ENCODE measurements around the gene CELA2A.
"Not testable (repeated sequence)": the region's sequence is repeated elsewhere in the genome, so short reads cannot be mapped to it uniquely, and the experiment has no call there.

Gene CELA2A

GRCh38 chr1:15460708-15461095 is 4.2 kb downstream of the CELA2A start:
- H3K4me1 ChIP-seq, result no peaks in the 10 kb centered on the region
- H3K27me3 ChIP-seq, result no peaks in the 10 kb centered on the region
- no peak overlapping the region for H3K27ac ChIP-seq
- H3K36me3 ChIP-seq, result no peaks in the 10 kb centered on the region
- no peaks in the 10 kb centered on the region for H3K9me3 ChIP-seq
- no peak for TF ChIP-seq CTCF (IDR thresholded peaks at IDR 0.05)
- intact Hi-C loops (cut with DNase I; ENCODE audit: low total_unique reads), result no loop called here
- H3K4me3 ChIP-seq, result no peak overlapping the region
- no peak for DNase-seq

- H3K9me3 ChIP-seq; DNase-seq; H3K4me3 ChIP-seq; H3K4me1 ChIP-seq; H3K27me3 ChIP-seq; H3K36me3 ChIP-seq; H3K27ac ChIP-seq; intact Hi-C loops (cut with DNase I; ENCODE audit: low total_unique reads): not testable (repeated sequence)
These were observed 6.7 kb downstream of the CELA2A start for GRCh38 chr1:15463064-15463800.

GRCh38 chr1:15463926-15464322 is 7.4 kb downstream of the CELA2A start:
- intact Hi-C loops (cut with DNase I; ENCODE audit: low total_unique reads); H3K9me3 ChIP-seq; DNase-seq; H3K4me3 ChIP-seq; H3K27me3 ChIP-seq; H3K27ac ChIP-seq; H3K36me3 ChIP-seq; H3K4me1 ChIP-seq: not testable (repeated sequence)

- no peak for DNase-seq
- no peak overlapping the region for H3K4me3 ChIP-seq
- intact Hi-C loops (cut with DNase I; ENCODE audit: low total_unique reads), result no loop called here
- no peaks in the 10 kb centered on the region for H3K36me3 ChIP-seq
- H3K27me3 ChIP-seq, result no peaks in the 10 kb centered on the region
- H3K27ac ChIP-seq, result no peak overlapping the region
- no peaks in the 10 kb centered on the region for H3K9me3 ChIP-seq
- no peak for TF ChIP-seq CTCF (IDR thresholded peaks at IDR 0.05)
- no peaks in the 10 kb centered on the region for H3K4me1 ChIP-seq
These were observed 9.1 kb downstream of the CELA2A start for GRCh38 chr1:15465674-15466073.

GRCh38 chr1:15466955-15467625 is 10.6 kb downstream of the CELA2A start:
- H3K4me3 ChIP-seq; H3K9me3 ChIP-seq; H3K27me3 ChIP-seq; H3K4me1 ChIP-seq; H3K27ac ChIP-seq; DNase-seq; H3K36me3 ChIP-seq; intact Hi-C loops (cut with DNase I; ENCODE audit: low total_unique reads): not testable (repeated sequence)

GRCh38 chr1:15468145-15468544 is 11.6 kb downstream of the CELA2A start:
- no peaks in the 10 kb centered on the region for H3K4me1 ChIP-seq
- no peaks in the 10 kb centered on the region for H3K9me3 ChIP-seq
- H3K27ac ChIP-seq, result no peak overlapping the region
- DNase-seq, result no peak
- H3K27me3 ChIP-seq, result no peaks in the 10 kb centered on the region
- intact Hi-C loops (cut with DNase I; ENCODE audit: low total_unique reads), result no loop called here
- TF ChIP-seq CTCF (IDR thresholded peaks at IDR 0.05), result no peak
- H3K4me3 ChIP-seq, result no peak overlapping the region
- no peaks in the 10 kb centered on the region for H3K36me3 ChIP-seq

- no peak overlapping the region for H3K27ac ChIP-seq
- no peaks in the 10 kb centered on the region for H3K27me3 ChIP-seq
- no peak overlapping the region for H3K4me3 ChIP-seq
- H3K36me3 ChIP-seq, result no peaks in the 10 kb centered on the region
- DNase-seq, result no peak
- H3K9me3 ChIP-seq, result no peaks in the 10 kb centered on the region
- no peaks in the 10 kb centered on the region for H3K4me1 ChIP-seq
- intact Hi-C loops (cut with DNase I; ENCODE audit: low total_unique reads), result no loop called here
- no peak for TF ChIP-seq CTCF (IDR thresholded peaks at IDR 0.05)
These were observed 12.8 kb downstream of the CELA2A start for GRCh38 chr1:15469361-15469760.

GRCh38 chr1:15469821-15470448 is 13.4 kb downstream of the CELA2A start:
- H3K27me3 ChIP-seq; H3K4me1 ChIP-seq; intact Hi-C loops (cut with DNase I; ENCODE audit: low total_unique reads); DNase-seq; H3K27ac ChIP-seq; H3K36me3 ChIP-seq; H3K9me3 ChIP-seq; H3K4me3 ChIP-seq: not testable (repeated sequence)

GRCh38 chr1:15471067-15471466 is 14.5 kb downstream of the CELA2A start:
- DNase-seq; H3K27me3 ChIP-seq; H3K9me3 ChIP-seq; H3K4me3 ChIP-seq; H3K36me3 ChIP-seq; intact Hi-C loops (cut with DNase I; ENCODE audit: low total_unique reads); H3K4me1 ChIP-seq; H3K27ac ChIP-seq: not testable (repeated sequence)

- H3K4me1 ChIP-seq; DNase-seq; H3K9me3 ChIP-seq; H3K4me3 ChIP-seq; H3K36me3 ChIP-seq; H3K27me3 ChIP-seq; intact Hi-C loops (cut with DNase I; ENCODE audit: low total_unique reads); H3K27ac ChIP-seq: not testable (repeated sequence)
These were observed 15.2 kb downstream of the CELA2A start for GRCh38 chr1:15471723-15472122.

All from tibial artery (tissue), 4 donors.